AG04449 (cell line): ENCODE data around the gene CSAD.

ENCODE experiments used
- CTCF ChIA-PET: fragments of 350-600 bp; formaldehyde crosslinking; extraction: SDS; loops from one replicate; lab custom pipeline; 2021; ENCODE audit warnings: antibody characterized with exemption; lab: Yijun Ruan, JAX
- POLR2A ChIA-PET: fragments of 400-600, 350-600 bp; formaldehyde crosslinking; extraction: SDS; loops from one replicate; lab custom pipeline; 2020; ENCODE audit warnings: antibody characterized with exemption, inconsistent platforms; lab: Yijun Ruan, JAX
- DNase-seq: peaks from one replicate; pipeline ENCODE4 v3.0.0-alpha.2; 2010; ENCODE audit warnings: low read depth, low spot score
- H3K4me3 ChIP-seq: 2 replicates; pipeline ENCODE4 v1.5.1; 2011; ENCODE audit warnings: low read depth, mild to moderate bottlenecking, control low read depth, low read length
- CTCF ChIP-seq: IDR thresholded peaks from one replicate; pipeline ENCODE4 v1.5.1; 2011; ENCODE audit warnings: mild to moderate bottlenecking, moderate library complexity, low read length, control low read depth, inconsistent platforms; ENCODE audit not compliant: insufficient read depth; ENCODE audit errors: missing control alignments

Gene CSAD

GRCh38 chr12:53190108-53190729 is 9.5 kb upstream of the CSAD start:
- CTCF ChIA-PET, result interaction anchor here (0.9 to 9.6 kb wide), 10 partner anchors 9 to 197 kb away, joined by 3 to 108 read pairs (median 4); partner anchors contain the start of genes CSAD and ZNF740
- no peak for DNase-seq
- peak; percentile 92 for TF ChIP-seq CTCF
- POLR2A ChIA-PET, result no interaction called here
- H3K4me3 ChIP-seq, result no peak overlapping the region

- CTCF ChIA-PET, result interaction anchor here (0.7 to 9.6 kb wide), 12 partner anchors 9 to 149 kb away, joined by 3 to 108 read pairs (median 6); partner anchors contain the start of gene AAAS
Measured at GRCh38 chr12:53187145-53187899, 6.6 kb upstream of the CSAD start.

GRCh38 chr12:53186745-53187144 is 6.0 kb upstream of the CSAD start:
- no peak for TF ChIP-seq CTCF
- H3K4me3 ChIP-seq, result no peak overlapping the region
- CTCF ChIA-PET, result interaction anchor here (0.9 to 9.6 kb wide), 10 partner anchors 12 to 149 kb away, joined by 3 to 108 read pairs (median 6); partner anchors contain the start of gene AAAS
- DNase-seq, result no peak
- POLR2A ChIA-PET, result interaction anchor here (1.0 to 1.6 kb wide), 2 partner anchors 11 to 121 kb away, joined by 3 to 4 read pairs; no protein-coding TSS in a partner anchor

More at GRCh38 chr12:53187145-53187899, 6.6 kb upstream of the CSAD start:
- POLR2A ChIA-PET, result interaction anchor here (0.9 to 1.6 kb wide), 3 partner anchors 10 to 121 kb away, joined by 3 to 4 read pairs (median 3); partner anchors contain the start of gene SPRYD3
- H3K4me3 ChIP-seq, result no peak overlapping the region
- no peak for TF ChIP-seq CTCF
- DNase-seq, result no peak

GRCh38 chr12:53185582-53186153 is 4.9 kb upstream of the CSAD start:
- no peak overlapping the region for H3K4me3 ChIP-seq
- no peak for DNase-seq
- ChIA-PET CTCF (interaction anchor here (0.9 to 9.6 kb wide), 8 partner anchors 9 to 134 kb away, joined by 3 to 108 read pairs (median 4); partner anchors contain the start of gene IGFBP6), POLR2A (interaction anchor here (0.8 kb wide), 1 partner anchor 28 kb away, joined by 3 read pairs; no protein-coding TSS in a partner anchor)
- no peak for TF ChIP-seq CTCF

GRCh38 chr12:53184828-53185227 is 4.1 kb upstream of the CSAD start:
- ChIA-PET POLR2A (interaction anchor here (0.8 kb wide), 1 partner anchor 27 kb away, joined by 3 read pairs; no protein-coding TSS in a partner anchor), CTCF (interaction anchor here (0.9 to 9.6 kb wide), 9 partner anchors 10 to 134 kb away, joined by 3 to 108 read pairs (median 4); partner anchors contain the start of gene IGFBP6)
- no peak overlapping the region for H3K4me3 ChIP-seq
- DNase-seq, result no peak
- TF ChIP-seq CTCF, result no peak
